ENCODE data around the gene LY6G5C. TPM values are rescaled to one million over a fixed set of nuclear protein-coding genes. Genes with fewer than 3 reads are reported as not detected.

Gene LY6G5C
- total and polyA plus RNA-seq, 9 of the 15 experiments (the other 6 are each of a cell fraction or from before 2014, with no cell fraction given), result 0.10 to 0.67 (median 0.46) TPM; not detected in 4

DNA sequence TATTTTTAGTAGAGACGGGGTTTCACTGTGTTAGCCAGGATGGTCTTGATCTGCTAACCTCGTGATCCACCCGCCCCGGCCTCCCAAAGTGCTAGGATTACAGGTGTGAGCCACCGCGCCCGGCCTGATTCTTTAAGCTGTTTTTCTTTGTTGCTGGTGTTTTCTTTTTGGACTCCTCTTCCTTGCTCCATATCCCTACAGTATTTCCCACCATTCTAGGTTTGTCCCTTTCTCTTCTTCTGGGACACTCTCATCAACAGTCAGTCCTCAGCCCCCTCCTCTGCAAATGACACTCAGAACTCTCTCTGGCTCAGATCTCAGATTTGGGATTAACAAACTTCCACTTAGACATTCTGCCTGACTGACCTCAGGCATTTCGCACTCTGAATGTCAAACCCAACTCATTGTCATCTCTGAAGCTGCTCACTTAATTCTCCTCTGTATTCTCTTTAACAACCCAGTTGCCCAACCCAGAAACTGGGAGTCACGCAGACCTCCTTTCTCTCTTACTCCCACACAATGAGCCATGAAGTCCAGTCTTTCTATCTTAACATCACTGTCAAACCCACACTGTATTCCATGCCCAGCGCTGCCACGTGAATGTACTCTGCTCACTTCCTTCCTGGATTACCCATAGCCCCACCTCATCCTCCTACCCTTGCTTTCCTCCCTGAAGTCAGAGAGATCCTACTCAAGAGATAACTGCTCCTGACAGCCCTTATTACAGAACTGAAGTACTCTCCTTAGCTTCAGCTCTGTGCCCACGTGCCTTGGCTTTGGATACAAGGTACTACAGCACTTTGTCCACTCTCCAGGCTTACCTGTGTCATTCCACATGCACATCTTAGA, 44.9 kb upstream of the LY6G5C start (continued):
- no peak for TF ChIP-seq GTF2B (IDR thresholded peaks at IDR 0.05; ENCODE audit: extremely low read depth, insufficient read length)
- peak; percentile 63; the same call in 1 of the 2 replicates for TF ChIP-seq SMARCE1 (IDR thresholded peaks at IDR 0.05)
- TF ChIP-seq ZNF165 (CRISPR knock-in tag; IDR thresholded peaks at IDR 0.05; ENCODE audit: borderline replicate concordance), result 0 out of 2 replicates have a peak, but pooled peaks have one; percentile 84
- TF ChIP-seq IFI16 (CRISPR knock-in tag; IDR thresholded peaks at IDR 0.05), result no peak
- no peak for TF ChIP-seq LARP7 (IDR thresholded peaks at IDR 0.05)
- TF ChIP-seq RB1 (IDR thresholded peaks at IDR 0.05; ENCODE audit: low read depth), result no peak
- TF ChIP-seq ATF7 (IDR thresholded peaks at IDR 0.05), result peak; percentile 52; the same call in 1 of the 2 replicates
- TF ChIP-seq, protein P1, sequence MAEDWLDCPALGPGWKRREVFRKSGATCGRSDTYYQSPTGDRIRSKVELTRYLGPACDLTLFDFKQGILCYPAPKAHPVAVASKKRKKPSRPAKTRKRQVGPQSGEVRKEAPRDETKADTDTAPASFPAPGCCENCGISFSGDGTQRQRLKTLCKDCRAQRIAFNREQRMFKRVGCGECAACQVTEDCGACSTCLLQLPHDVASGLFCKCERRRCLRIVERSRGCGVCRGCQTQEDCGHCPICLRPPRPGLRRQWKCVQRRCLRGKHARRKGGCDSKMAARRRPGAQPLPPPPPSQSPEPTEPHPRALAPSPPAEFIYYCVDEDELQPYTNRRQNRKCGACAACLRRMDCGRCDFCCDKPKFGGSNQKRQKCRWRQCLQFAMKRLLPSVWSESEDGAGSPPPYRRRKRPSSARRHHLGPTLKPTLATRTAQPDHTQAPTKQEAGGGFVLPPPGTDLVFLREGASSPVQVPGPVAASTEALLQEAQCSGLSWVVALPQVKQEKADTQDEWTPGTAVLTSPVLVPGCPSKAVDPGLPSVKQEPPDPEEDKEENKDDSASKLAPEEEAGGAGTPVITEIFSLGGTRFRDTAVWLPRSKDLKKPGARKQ (CRISPR knock-in tag; IDR thresholded peaks at IDR 0.05), result no peak
- TF ChIP-seq PTTG1 (tag; IDR thresholded peaks at IDR 0.05; ENCODE audit: low read depth), result no peak
- TF ChIP-seq NCOA6 (IDR thresholded peaks at IDR 0.05), result no peak
- TF ChIP-seq, protein P2, sequence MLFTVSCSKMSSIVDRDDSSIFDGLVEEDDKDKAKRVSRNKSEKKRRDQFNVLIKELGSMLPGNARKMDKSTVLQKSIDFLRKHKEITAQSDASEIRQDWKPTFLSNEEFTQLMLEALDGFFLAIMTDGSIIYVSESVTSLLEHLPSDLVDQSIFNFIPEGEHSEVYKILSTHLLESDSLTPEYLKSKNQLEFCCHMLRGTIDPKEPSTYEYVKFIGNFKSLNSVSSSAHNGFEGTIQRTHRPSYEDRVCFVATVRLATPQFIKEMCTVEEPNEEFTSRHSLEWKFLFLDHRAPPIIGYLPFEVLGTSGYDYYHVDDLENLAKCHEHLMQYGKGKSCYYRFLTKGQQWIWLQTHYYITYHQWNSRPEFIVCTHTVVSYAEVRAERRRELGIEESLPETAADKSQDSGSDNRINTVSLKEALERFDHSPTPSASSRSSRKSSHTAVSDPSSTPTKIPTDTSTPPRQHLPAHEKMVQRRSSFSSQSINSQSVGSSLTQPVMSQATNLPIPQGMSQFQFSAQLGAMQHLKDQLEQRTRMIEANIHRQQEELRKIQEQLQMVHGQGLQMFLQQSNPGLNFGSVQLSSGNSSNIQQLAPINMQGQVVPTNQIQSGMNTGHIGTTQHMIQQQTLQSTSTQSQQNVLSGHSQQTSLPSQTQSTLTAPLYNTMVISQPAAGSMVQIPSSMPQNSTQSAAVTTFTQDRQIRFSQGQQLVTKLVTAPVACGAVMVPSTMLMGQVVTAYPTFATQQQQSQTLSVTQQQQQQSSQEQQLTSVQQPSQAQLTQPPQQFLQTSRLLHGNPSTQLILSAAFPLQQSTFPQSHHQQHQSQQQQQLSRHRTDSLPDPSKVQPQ (CRISPR knock-in tag; IDR thresholded peaks at IDR 0.05; ENCODE audit: borderline replicate concordance), result peak; percentile 82; the same call in 1 of the 2 replicates
- TF ChIP-seq ZNF347 (CRISPR knock-in tag; IDR thresholded peaks at IDR 0.05; ENCODE audit: low read depth), result no peak; the same call in 1 of the 2 replicates
- TF ChIP-seq KDM2B (CRISPR knock-in tag; IDR thresholded peaks at IDR 0.05), result no peak
- no peak for TF ChIP-seq ADNP (tag; IDR thresholded peaks at IDR 0.05)
- TF ChIP-seq SMAD1 (IDR thresholded peaks at IDR 0.05; ENCODE audit: low read depth, low read length, partially characterized antibody), result no peak
- no peak for TF ChIP-seq PHF21A (IDR thresholded peaks at IDR 0.05; ENCODE audit: borderline replicate concordance, low read depth)
- TF ChIP-seq, protein P3, sequence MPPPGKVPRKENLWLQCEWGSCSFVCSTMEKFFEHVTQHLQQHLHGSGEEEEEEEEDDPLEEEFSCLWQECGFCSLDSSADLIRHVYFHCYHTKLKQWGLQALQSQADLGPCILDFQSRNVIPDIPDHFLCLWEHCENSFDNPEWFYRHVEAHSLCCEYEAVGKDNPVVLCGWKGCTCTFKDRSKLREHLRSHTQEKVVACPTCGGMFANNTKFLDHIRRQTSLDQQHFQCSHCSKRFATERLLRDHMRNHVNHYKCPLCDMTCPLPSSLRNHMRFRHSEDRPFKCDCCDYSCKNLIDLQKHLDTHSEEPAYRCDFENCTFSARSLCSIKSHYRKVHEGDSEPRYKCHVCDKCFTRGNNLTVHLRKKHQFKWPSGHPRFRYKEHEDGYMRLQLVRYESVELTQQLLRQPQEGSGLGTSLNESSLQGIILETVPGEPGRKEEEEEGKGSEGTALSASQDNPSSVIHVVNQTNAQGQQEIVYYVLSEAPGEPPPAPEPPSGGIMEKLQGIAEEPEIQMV (tag; conservative IDR thresholded peaks at IDR 0.05; ENCODE audit: low read depth), result peak; percentile 50; the same call in 1 of the 2 replicates
- 0 out of 2 replicates have a peak, but pooled peaks have one; percentile 7 for TF ChIP-seq MTF1 (CRISPR knock-in tag; IDR thresholded peaks at IDR 0.05; ENCODE audit: borderline replicate concordance)
- TF ChIP-seq, protein P4, sequence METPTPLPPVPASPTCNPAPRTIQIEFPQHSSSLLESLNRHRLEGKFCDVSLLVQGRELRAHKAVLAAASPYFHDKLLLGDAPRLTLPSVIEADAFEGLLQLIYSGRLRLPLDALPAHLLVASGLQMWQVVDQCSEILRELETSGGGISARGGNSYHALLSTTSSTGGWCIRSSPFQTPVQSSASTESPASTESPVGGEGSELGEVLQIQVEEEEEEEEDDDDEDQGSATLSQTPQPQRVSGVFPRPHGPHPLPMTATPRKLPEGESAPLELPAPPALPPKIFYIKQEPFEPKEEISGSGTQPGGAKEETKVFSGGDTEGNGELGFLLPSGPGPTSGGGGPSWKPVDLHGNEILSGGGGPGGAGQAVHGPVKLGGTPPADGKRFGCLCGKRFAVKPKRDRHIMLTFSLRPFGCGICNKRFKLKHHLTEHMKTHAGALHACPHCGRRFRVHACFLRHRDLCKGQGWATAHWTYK (CRISPR knock-in tag; IDR thresholded peaks at IDR 0.05), result peak; percentile 88
- no peak for TF ChIP-seq MAFK (IDR thresholded peaks at IDR 0.05; ENCODE audit: low read length)
